Urinary bladder (tissue), 4 donors: ENCODE data around the gene PLEKHM2. TPM values are rescaled to one million over a fixed set of nuclear protein-coding genes. Genes with fewer than 3 reads are reported as not detected.

ENCODE experiments used
- DNase-seq: peaks from one replicate; pipeline ENCODE4 v3.0.0-alpha.2; 2015; ENCODE audit errors: extremely low spot score
- H3K27ac ChIP-seq: one replicate; pipeline ENCODE4 v1.5.1; 2013; ENCODE audit warnings: low read depth, mild to moderate bottlenecking, moderate library complexity
- H3K36me3 ChIP-seq: one replicate; pipeline ENCODE4 v1.6.1; 2013; ENCODE audit warnings: mild to moderate bottlenecking, moderate library complexity; ENCODE audit not compliant: insufficient read depth
- H3K4me1 ChIP-seq: one replicate; pipeline ENCODE4 v1.6.1; 2013; ENCODE audit warnings: mild to moderate bottlenecking, moderate library complexity; ENCODE audit not compliant: insufficient read depth
- H3K4me3 ChIP-seq: one replicate; pipeline ENCODE4 v1.5.1; 2013; ENCODE audit warnings: low read depth, low read length
- whole genome bisulfite sequencing: extraction: QIAGEN DNeasy Blood & Tissue Kit; methylation state at CpG from one replicate; pipeline ENCODE4 v1.1.7; 2013; 5-methylcytosine and 5-hydroxymethylcytosine counted together
- polyA plus RNA-seq: library from polyadenylated mRNA; stranded (reverse); fragments of 200-250 nt; gene quantifications from one replicate; pipeline ENCODE4 v1.2.3, GENCODE V29; 2013
- small RNA-seq: library from RNA; depleted of rRNA; stranded (forward); fragments of <200 nt; gene quantifications from one replicate; pipeline ENCODE3, GENCODE V24; 2014
- total RNA-seq: library from RNA; depleted of rRNA; stranded (reverse); fragments of >200 nt; gene quantifications from one replicate; pipeline ENCODE4 v1.2.3, GENCODE V29; 2014
- donor health status: healthy with polysubstance abuse.
- donor health status: healthy.

The PLEKHM2 gene
- total and polyA plus RNA-seq, 2 donors, result 23.5 to 53.5 TPM

GRCh38 chr1:15764269-15764764 lies 80.2 kb downstream of the PLEKHM2 start:
- no peak for DNase-seq
- Histone ChIP-seq H3K27ac (no peak overlapping the region), H3K36me3 (no peaks in the 10 kb centered on the region), H3K4me3 (no peak overlapping the region), H3K4me1 (no peaks in the 10 kb centered on the region)
- 54% methylated on average over 10 of the region's 10 CpGs for whole genome bisulfite sequencing

- Histone ChIP-seq H3K4me1 (no peaks in the 10 kb centered on the region), H3K36me3 (no peaks in the 10 kb centered on the region), H3K27ac (no peak overlapping the region), H3K4me3 (no peak overlapping the region)
- 88% methylated on average over 15 of the region's 15 CpGs for WGBS
- DNase-seq, result no peak
Measured at GRCh38 chr1:15764890-15765289, 80.8 kb downstream of the PLEKHM2 start.

GRCh38 chr1:15765495-15766194 lies 81.5 kb downstream of the PLEKHM2 start:
- Histone ChIP-seq H3K27ac (no peak overlapping the region), H3K4me1 (no peaks in the 10 kb centered on the region), H3K36me3 (peaks cover 3% of the 10 kb centered on the region), H3K4me3 (no peak overlapping the region)
- 79% methylated on average over 20 of the region's 20 CpGs for WGBS
- DNase-seq, result no peak

- no peak for DNase-seq
- peaks cover 3% of the 10 kb centered on the region for H3K36me3 ChIP-seq
- no peak overlapping the region for H3K27ac ChIP-seq
Measured at GRCh38 chr1:15767941-15768340, 83.8 kb downstream of the PLEKHM2 start.

GRCh38 chr1:15768388-15768787 lies 84.3 kb downstream of the PLEKHM2 start:
- H3K27ac ChIP-seq, result no peak overlapping the region

More at GRCh38 chr1:15767941-15768340, 83.8 kb downstream of the PLEKHM2 start:
- WGBS, result 95% methylated on average over 5 of the region's 5 CpGs
- H3K4me3 ChIP-seq, result no peak overlapping the region
- no peaks in the 10 kb centered on the region for H3K4me1 ChIP-seq

GRCh38 chr1:15770313-15770962 lies 86.3 kb downstream of the PLEKHM2 start:
- Histone ChIP-seq H3K27ac (no peak overlapping the region), H3K4me3 (no peak overlapping the region), H3K4me1 (no peaks in the 10 kb centered on the region), H3K36me3 (peaks cover 3% of the 10 kb centered on the region)
- no peak for DNase-seq
- WGBS, result 94% methylated on average over 14 of the region's 14 CpGs

More at GRCh38 chr1:15768388-15768787, 84.3 kb downstream of the PLEKHM2 start:
- Histone ChIP-seq H3K4me1 (no peaks in the 10 kb centered on the region), H3K4me3 (no peak overlapping the region), H3K36me3 (peaks cover 3% of the 10 kb centered on the region)
- no peak for DNase-seq
- 95% methylated on average over 7 of the region's 7 CpGs for WGBS

- 77% methylated on average over 6 of the region's 6 CpGs for WGBS
- no peak for DNase-seq
- no peak overlapping the region for H3K4me3 ChIP-seq
- H3K27ac ChIP-seq, result no peak overlapping the region
- peaks cover 6% of the 10 kb centered on the region for H3K36me3 ChIP-seq
- no peaks in the 10 kb centered on the region for H3K4me1 ChIP-seq
Measured at GRCh38 chr1:15771836-15772515, 87.9 kb downstream of the PLEKHM2 start.

GRCh38 chr1:15775706-15776105 lies 91.6 kb downstream of the PLEKHM2 start:
- WGBS, result 67% methylated on average over 2 of the region's 2 CpGs
- H3K36me3 ChIP-seq, result peaks cover 3% of the 10 kb centered on the region
- H3K27ac ChIP-seq, result no peak overlapping the region
- H3K4me1 ChIP-seq, result no peaks in the 10 kb centered on the region
- no peak for DNase-seq
- no peak overlapping the region for H3K4me3 ChIP-seq

- WGBS, result 87% methylated on average over 7 of the region's 7 CpGs
Measured at GRCh38 chr1:15777909-15778707, 94.0 kb downstream of the PLEKHM2 start.

More at GRCh38 chr1:15777909-15778707, 94.0 kb downstream of the PLEKHM2 start:
- H3K36me3 ChIP-seq, result peaks cover 3% of the 10 kb centered on the region
- no peak overlapping the region for H3K27ac ChIP-seq
- no peak for DNase-seq
- no peaks in the 10 kb centered on the region for H3K4me1 ChIP-seq
- H3K4me3 ChIP-seq, result no peak overlapping the region

Small RNAs within 50 kb of the gene (small RNA-seq; reads per million reads assigned to genes)
- not detected for gene AL121992.2

Other genes starting within 250 kb of the PLEKHM2 start
- not detected for gene CTRC, start 245.9 kb upstream of the PLEKHM2 start, total RNA-seq
- 0.52 TPM for gene CTRC, start 245.9 kb upstream of the PLEKHM2 start, polyA plus RNA-seq
- not detected for gene CELA2A, start 227.6 kb upstream of the PLEKHM2 start, total RNA-seq
- gene CELA2A, start 227.6 kb upstream of the PLEKHM2 start, polyA plus RNA-seq, result not detected
- 0.32 TPM for gene CELA2B, start 208.2 kb upstream of the PLEKHM2 start, total RNA-seq
- gene CELA2B, start 208.2 kb upstream of the PLEKHM2 start, polyA plus RNA-seq, result not detected
- 9.3 TPM for gene CASP9, start 160.1 kb upstream of the PLEKHM2 start, total RNA-seq
- gene CASP9, start 160.1 kb upstream of the PLEKHM2 start, polyA plus RNA-seq, result 15.4 TPM
- 18.7 TPM for gene DNAJC16, start 157.5 kb upstream of the PLEKHM2 start, total RNA-seq
- 5.6 TPM for gene DNAJC16, start 157.5 kb upstream of the PLEKHM2 start, polyA plus RNA-seq
- 0.48 TPM for gene AGMAT, start 99.3 kb upstream of the PLEKHM2 start, total RNA-seq
- 0.27 TPM for gene AGMAT, start 99.3 kb upstream of the PLEKHM2 start, polyA plus RNA-seq
- gene DDI2, start 66.9 kb upstream of the PLEKHM2 start, total RNA-seq, result 48.8 TPM
- gene DDI2, start 66.9 kb upstream of the PLEKHM2 start, polyA plus RNA-seq, result 7.2 TPM
- 0.90 TPM for gene SLC25A34, start 51.9 kb downstream of the PLEKHM2 start, total RNA-seq
- 1.3 TPM for gene SLC25A34, start 51.9 kb downstream of the PLEKHM2 start, polyA plus RNA-seq
- gene TMEM82, start 58.2 kb downstream of the PLEKHM2 start, total RNA-seq, result not detected
- not detected for gene TMEM82, start 58.2 kb downstream of the PLEKHM2 start, polyA plus RNA-seq
- gene FBLIM1, start 74.5 kb downstream of the PLEKHM2 start, total RNA-seq, result 28.8 TPM
- 107 TPM for gene FBLIM1, start 74.5 kb downstream of the PLEKHM2 start, polyA plus RNA-seq
- gene UQCRHL, start 123.3 kb downstream of the PLEKHM2 start, total RNA-seq, result 2.9 TPM
- 3.5 TPM for gene UQCRHL, start 123.3 kb downstream of the PLEKHM2 start, polyA plus RNA-seq
- 47.6 TPM for gene SPEN, start 163.4 kb downstream of the PLEKHM2 start, total RNA-seq
- 31.8 TPM for gene SPEN, start 163.4 kb downstream of the PLEKHM2 start, polyA plus RNA-seq